Endometrial microvascular endothelial cells (primary cell): Measurements from ENCODE around the gene STIP1. TPM values are rescaled to one million over a fixed set of nuclear protein-coding genes. Genes with fewer than 3 reads are reported as not detected.

Source experiments
- in situ Hi-C: cut with HindIII; loops from 2 replicates; pipeline ENCODE4 v1.10.0; 2017; ENCODE audit warnings: low sequenced_read_pairs, low pct_unique_long_range_greater_than_20kb; ENCODE audit errors: inconsistent ontology term
- total RNA-seq: library from RNA; depleted of rRNA; stranded (reverse); fragments of >200 nt; gene quantifications from one replicate; pipeline ENCODE4 v1.2.3, GENCODE V29; 2015; ENCODE audit errors: inconsistent ontology term

STIP1 gene
- total RNA-seq, 1 donor from 2014 or later, result 303 TPM

DNA sequence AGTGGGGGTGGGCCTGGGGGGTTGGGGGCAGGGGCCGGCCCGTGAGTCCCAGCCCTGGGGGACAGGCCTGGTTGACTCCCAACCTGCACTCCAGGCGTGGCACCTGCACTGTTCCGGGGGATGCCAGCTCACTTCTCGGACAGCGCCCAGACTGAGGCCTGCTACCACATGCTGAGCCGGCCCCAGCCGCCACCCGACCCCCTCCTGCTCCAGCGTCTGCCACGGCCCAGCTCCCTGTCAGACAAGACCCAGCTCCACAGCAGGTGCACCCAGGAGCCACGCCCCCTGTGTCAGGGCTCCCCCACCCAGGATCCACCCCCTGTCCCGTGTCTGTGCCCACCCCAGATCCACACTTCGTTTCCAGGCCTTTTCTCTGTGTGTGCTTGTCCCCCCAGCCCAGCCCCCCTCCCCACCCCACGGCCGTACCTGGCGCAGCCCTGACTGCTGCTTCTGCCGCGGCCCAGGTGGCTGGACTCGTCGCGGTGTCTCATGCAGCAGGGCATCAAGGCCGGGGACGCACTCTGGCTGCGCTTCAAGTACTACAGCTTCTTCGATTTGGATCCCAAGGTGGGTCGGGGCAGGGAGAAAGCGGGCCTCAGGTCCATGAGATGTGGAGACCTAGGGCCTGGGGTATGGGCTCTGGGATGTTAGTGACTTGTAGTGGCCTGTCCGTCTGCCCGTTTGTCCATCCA lies 25.4 kb downstream of the STIP1 start:
- in situ Hi-C loops, result no loop called here

DNA sequence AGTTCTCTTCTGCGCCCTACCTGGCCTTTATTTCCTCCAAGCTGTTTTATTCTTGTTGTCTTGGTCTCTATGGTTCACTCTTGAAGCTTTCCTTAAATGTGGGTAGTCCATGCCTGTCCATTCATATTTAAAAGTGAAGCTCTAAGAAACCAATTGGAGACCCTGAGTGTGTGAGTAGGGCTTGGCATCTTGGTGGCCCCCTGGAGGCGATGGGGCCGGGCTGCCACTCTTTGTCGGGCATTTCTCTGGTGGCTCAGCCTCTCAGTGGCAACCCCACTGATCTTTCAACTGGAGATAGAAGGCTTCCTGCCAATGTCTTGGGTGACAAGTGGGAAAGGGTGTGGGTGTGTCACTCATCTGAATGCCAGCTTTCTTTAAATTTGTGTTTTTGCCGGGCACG lies 30.9 kb downstream of the STIP1 start:
- in situ Hi-C loops, result no loop called here

DNA sequence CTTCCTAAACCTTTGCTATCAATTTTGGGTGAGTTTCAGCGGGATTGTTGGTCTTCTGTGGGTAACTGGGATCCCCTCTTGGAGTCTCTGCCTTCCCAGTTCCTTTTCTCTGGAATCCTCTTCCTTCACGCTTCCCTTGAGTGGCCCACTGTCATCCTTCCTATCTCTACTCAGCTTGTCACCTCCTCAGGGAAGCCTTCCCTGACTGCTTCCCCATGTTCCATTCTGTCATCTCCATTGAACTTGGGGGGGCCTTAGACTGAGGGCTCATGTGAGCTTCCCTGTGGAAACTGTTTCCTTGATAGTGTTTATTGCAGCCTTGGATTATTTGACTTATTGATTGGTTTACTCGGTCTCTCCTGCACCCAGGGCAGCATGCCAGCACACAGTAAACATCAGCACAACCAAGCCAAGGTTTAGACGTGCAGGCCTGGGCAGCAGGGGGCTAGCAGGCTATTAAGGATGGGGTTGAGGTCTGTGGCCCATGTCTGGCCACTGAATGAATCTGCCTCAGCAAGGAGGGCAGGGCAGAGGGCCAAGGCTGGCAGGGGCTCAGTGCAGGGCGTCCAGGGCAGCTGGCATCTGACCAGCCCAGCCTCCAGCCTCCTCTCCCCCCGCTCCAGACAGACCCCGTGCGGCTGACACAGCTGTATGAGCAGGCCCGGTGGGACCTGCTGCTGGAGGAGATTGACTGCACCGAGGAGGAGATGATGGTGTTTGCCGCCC lies 32.8 kb downstream of the STIP1 start:
- in situ Hi-C loops, result no loop called here

DNA sequence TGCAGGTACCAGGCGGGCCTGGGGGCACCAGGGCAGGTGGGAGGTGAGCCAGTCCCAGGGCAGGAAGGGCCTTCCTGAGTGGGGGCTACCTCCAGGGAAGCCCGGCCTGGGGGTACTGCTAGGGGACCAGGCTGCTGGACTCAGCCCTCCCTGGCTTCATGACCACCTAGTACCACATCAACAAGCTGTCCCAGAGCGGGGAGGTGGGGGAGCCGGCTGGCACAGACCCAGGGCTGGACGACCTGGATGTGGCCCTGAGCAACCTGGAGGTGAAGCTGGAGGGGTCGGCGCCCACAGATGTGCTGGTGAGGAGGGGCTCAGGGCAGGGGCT lies 33.3 kb downstream of the STIP1 start:
- in situ Hi-C loops, result no loop called here

DNA sequence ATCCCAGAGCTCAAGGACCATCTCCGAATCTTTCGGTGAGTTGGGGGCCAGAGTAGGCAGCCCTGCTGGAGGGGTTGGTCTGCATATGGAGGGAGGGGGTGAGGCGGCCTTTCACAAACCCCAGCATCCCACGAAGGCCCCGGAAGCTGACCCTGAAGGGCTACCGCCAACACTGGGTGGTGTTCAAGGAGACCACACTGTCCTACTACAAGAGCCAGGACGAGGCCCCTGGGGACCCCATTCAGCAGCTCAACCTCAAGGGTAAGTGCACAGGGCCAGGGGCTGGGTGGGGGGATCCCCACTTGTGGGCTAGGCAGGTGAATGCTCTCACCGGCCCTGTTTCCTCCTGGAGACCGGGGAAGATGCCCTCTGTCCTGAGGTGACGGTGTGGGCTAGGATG lies 33.8 kb downstream of the STIP1 start:
- in situ Hi-C loops, result no loop called here

DNA sequence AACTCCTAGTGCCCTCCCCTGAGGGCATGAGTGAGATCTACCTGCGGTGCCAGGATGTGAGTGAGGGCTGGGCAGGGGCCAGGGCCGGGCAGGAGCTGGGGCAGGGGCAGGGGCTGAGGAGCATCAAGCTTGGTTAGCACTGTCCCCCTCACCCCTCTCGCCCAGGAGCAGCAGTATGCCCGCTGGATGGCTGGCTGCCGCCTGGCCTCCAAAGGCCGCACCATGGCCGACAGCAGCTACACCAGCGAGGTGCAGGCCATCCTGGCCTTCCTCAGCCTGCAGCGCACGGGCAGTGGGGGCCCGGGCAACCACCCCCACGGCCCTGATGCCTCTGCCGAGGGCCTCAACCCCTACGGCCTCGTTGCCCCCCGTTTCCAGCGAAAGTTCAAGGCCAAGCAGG lies 34.3 kb downstream of the STIP1 start:
- in situ Hi-C loops, result no loop called here

DNA sequence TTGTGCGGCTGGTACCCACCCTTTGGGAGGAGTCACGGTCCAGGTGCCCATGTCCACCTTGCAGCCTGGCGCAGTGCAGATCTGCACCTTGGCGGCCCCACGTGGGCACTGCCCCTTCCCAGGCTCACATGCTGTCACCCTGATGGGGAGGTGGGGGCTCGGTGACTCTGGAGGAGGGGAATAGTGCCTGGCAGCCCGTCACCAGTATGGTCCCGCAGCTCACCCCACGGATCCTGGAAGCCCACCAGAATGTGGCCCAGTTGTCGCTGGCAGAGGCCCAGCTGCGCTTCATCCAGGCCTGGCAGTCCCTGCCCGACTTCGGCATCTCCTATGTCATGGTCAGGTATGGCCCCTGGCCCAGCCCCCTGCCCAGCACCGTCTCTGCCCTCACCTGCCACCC lies 34.8 kb downstream of the STIP1 start:
- in situ Hi-C loops, result no loop called here

DNA sequence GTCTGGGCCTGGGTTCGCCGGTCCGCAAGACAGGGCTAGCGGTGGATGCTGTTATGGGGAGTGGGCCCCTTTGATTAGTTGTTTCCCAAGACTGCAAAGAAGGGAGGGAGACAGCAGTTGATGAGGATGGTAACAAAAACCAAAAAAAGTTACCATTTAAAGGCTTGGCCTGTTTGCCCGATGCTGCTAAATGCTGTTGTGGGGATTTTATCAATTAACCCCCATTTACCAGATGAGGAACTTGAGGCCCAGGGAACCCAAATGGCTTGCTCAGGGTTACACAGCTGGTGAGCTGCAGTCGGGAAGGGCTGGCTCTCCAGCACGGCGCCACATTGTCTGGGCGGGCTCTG lies 36.7 kb downstream of the STIP1 start:
- in situ Hi-C loops, result no loop called here

DNA sequence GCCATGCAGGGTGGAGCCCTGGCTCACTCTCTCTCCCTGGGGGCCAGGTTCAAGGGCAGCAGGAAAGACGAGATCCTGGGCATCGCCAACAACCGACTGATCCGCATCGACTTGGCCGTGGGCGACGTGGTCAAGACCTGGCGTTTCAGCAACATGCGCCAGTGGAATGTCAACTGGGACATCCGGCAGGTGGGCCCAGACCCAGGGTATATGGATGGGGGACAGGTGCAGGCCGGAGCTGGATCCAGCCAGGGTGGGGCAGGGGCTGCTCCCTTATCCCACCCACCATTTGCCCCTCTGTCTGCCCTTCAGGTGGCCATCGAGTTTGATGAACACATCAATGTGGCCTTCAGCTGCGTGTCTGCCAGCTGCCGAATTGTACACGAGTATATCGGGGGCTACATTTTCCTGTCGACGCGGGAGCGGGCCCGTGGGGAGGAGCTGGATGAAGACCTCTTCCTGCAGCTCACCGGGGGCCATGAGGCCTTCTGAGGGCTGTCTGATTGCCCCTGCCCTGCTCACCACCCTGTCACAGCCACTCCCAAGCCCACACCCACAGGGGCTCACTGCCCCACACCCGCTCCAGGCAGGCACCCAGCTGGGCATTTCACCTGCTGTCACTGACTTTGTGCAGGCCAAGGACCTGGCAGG lies 37.2 kb downstream of the STIP1 start:
- in situ Hi-C loops, result no loop called here

DNA sequence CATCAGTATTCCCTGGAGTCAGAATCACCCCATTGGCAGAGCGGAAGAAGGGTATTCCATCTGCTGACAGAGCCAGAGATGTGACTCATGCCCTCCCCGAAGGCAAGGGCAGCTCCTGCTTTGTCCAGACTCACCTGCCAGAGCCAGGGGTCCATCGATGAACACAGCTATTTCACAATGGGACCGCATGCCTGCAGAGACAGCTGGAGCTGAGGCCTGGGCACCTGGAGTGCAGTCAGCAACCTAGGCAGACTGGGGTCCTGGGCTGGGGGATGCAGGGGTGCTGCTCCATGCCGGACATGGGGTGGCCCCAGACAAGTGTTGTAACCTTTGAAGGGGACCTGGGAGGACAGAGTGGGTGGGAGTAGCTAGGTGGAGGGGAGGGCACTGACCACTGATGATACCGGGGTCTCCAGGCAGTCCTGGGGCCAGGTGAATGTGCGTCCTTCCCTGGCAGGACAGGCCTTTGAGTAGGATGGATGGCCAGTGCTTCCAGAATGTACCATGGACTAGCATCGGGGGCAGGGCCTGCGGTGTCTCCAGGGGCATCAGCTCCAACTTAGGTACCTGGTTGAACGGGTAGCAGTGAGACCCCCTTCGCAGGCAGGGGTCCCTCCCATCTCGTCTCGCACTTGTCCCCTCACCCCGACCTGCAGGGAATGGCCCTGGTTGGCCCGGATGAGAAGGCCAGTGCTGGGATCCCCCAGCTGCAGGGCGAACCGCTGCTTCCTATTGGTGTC lies 38.4 kb downstream of the STIP1 start:
- in situ Hi-C loops, result no loop called here

DNA sequence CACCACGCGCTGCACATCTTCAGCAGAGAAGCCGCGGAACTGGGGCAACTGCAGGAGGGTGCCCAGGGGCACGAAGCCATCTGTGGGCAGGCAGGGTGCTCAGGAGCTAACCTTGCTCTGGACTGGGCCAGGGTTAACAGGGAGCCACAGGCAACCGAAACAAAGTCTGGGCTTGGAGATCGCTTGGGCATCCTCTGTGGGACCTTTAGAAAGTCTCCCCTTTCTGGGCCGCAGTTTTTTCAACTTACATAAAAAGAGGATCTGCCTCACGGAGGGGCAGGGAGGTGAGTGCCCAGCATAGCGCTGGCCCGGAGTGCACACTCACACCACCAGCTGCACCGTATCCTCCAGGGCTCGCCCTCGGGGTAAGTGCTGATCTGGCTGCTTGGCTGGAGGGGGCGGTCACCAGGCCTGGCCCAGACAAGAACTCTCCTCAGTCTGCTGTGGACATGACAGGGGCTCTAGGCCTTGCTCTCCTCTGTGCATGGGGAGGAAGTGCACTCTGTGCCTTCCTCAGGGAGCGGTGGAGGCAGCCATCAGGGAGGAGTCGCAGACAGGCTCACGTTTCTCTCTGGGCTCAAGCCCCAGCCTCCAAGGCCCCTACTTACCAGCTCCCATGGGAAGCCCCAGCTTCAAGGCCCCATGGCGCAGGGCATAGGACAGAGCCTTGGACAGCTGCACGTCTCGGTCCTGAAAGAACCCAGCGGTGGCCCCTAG lies 39.1 kb downstream of the STIP1 start:
- in situ Hi-C loops, result no loop called here

DNA sequence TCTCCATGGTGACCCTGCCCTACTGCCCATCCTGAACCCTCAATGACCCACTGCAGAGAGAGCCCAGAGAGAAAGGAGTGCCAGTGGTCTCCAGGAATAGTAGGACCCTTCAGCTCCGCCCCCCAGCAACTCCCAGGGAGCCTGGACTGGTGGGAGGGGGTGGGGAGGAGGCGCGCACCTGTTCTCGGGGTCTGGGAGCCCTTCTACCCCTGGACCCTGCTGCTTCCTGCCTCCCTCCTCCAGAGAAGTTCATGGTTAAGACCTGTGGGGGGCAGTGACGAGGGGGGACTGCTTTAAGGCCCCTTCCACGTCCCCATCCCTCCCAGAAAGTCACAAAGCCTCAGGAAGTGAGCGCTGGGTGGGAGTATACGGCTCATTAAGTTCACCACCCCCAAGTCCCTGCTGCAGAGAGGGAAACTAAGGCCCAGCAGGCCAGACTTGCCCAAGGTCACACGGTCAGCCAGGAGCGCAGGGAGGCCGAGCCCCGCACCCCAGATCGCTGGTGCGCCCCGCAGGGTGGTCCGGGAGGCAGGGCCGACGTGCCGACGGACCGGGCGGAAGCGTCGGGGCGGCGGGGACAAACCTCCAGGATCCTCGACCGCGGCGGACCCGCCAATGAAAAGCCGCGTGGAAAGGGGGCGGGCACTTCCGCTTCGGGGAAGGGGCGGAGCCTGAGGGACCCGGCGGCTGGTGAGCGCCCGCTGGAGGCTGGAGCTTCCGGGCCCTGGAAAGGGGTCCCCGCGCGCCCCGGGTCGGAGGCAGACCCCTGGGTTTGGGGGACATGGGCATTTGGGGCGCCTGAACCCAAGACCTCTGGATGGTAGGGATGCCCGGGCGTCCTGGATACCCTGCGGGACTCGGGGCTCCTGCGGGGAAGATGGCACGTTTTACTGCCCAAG lies 39.9 kb downstream of the STIP1 start, which contains the start of the genes NUDT22 and TRPT1:
Gene NUDT22, plus strand, starts transcription at position 667 of the 899 bp plus-strand sequence. CDS start 379 bp downstream, outside the sequence.
Gene TRPT1, minus strand, starts transcription at position 579 of the 899 bp plus-strand sequence. Its CDS starts 326 bp downstream, at position 253.
- in situ Hi-C loops, result no loop called here

DNA sequence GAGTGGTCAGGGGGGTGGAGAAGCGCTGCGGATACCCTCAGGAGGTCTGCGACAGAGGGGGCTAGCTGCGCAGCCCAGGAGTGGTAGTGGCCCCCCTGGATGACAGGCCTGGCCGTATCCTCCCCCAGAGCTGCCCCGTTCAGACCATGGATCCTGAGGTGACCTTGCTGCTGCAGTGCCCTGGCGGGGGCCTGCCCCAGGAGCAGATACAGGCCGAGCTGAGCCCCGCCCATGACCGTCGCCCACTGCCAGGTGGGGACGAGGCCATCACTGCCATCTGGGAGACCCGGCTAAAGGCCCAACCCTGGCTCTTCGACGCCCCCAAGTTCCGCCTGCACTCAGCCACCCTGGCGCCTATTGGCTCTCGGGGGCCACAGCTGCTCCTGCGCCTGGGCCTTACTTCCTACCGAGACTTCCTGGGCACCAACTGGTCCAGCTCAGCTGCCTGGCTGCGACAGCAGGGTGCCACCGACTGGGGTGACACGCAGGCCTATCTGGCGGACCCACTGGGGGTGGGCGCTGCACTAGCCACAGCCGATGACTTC lies 40.6 kb downstream of the STIP1 start:
- in situ Hi-C loops, result no loop called here

DNA sequence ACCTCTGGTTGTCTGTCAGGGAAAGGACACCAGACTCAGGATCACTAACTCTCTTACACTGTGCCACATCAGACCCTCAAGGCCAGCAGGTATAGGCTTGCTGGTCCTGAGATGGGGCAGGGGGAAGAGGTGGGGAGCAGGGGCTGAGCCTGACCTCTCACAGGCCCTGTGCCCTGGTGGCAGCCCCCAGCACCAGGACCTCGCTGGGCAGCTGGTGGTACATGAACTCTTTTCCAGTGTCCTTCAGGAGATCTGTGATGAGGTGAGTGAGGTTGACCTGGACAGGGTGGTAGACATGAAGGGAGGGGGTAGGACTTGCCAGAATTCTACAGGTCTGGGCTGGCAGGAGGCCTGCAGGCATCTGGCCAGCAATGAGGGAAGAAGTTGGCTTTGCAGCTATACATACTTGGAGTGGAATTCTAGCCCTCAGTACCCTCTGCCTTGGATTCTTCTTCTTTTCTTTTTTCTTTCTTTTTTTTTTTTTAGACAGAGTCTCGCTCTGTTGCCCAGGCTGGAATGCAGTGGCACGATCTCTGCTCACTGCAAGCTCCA lies 41.5 kb downstream of the STIP1 start:
- in situ Hi-C loops, result no loop called here

DNA sequence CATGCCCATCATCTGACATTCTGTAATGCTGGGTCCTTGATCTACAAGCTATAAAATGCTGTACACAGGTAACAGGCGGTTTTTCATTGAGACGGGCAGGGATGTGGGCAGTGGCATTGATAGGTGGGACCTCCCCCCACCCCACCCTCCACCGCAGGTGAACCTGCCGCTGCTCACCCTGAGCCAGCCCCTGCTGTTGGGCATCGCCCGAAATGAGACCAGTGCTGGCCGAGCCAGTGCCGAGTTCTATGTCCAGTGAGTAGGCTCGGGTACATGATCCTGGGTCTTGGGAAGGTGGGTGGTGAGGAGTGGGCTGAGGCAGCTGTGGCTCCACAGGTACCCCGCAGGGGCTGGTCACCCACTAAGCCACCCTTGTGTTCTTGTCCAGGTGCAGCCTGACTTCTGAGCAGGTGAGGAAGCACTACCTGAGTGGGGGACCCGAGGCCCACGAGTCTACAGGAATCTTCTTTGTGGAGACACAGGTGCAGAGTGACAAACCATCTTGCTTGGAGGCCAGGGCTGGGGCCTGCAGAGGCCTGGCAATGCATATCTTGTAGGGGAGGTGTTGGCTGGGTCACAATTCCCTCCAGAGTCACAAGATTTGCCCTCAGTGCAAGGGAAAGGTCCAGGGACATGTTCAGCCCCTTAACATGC lies 43.2 kb downstream of the STIP1 start:
- in situ Hi-C loops, result no loop called here

DNA sequence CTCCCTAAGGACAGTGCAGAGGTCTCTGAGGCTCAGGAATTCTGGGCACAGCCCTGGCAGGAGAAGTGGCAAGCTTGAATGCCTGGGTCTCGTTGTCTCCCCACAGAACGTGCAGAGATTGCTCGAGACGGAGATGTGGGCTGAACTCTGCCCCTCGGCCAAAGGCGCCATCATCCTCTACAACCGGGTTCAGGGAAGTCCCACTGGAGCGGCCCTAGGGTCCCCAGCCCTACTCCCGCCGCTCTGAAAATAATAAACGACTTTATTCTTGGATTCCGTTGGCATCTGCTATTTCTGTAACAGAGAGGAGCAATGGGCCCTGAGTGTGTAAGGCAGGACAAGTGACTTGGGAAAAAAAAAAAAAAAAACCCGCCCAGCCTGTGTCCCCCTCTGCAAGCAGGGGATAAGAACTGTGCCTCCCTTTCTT lies 43.8 kb downstream of the STIP1 start:
- in situ Hi-C loops, result no loop called here
